ENCODE results near the gene HNRNPH2. TPM values are rescaled to one million over a fixed set of nuclear protein-coding genes. Genes with fewer than 3 reads are reported as not detected.

The HNRNPH2 gene
- total and polyA plus RNA-seq, 7 experiments from 2014 or later = 32.1 to 103 (median 43.4) TPM

- Histone ChIP-seq H3K27me3 (ENCODE audit: control insufficient read depth in 2 of 2, insufficient read depth in 2 of 2, low read length in 2 of 2) (no peaks in the 10 kb centered on the region), H3K27ac (ENCODE audit: low read depth, low read length) (peak overlapping the region; percentile 66), H3K4me3 (ENCODE audit: low read length) (no peak overlapping the region), H3K9me3 (ENCODE audit: control insufficient read depth in 2 of 3, low read length in 3 of 3) (no peaks in the 10 kb centered on the region), H3K36me3 (ENCODE audit: control insufficient read depth in 2 of 3, insufficient read depth in 3 of 3, low read length in 3 of 3) (peaks cover 0 to 15% (median 4%) of the 10 kb centered on the region in 3 experiments), H3K4me1 (ENCODE audit: control insufficient read depth in 2 of 2, insufficient read depth in 2 of 2, low read length in 2 of 2) (peaks cover 3 to 8% of the 10 kb centered on the region in 2 donors)
- H3K4me1 Mint-ChIP-seq = peaks cover 16 to 59% (median 50%) of the 10 kb centered on the region in 7 donors
- H3K9me3 Mint-ChIP-seq = no peaks in the 10 kb centered on the region
- ChIA-PET POLR2A (interaction anchor here (1.3 kb wide), 1 partner anchor 516 kb away, joined by 6 read pairs; the partner anchor contains the start of gene ZMAT1), CTCF (interaction anchor here (0.9 to 2.4 kb wide), 7 partner anchors 8 to 390 kb away, joined by 3 to 11 read pairs (median 4); partner anchors contain the start of gene GLA)
- H3K36me3 Mint-ChIP-seq = peaks cover 0 to 16% (median 6%) of the 10 kb centered on the region in 5 donors
- H3K27ac Mint-ChIP-seq = peak overlapping the region; percentile 72 to 97 (median 88)
- ATAC-seq (peak; percentile 83), DNase-seq (peak in 8 of 9 donors; percentile 23 to 70 (median 62))
- peak overlapping the region; percentile 5 to 59 (median 41) for H3K4me3 Mint-ChIP-seq
- intact Hi-C loops (cut with micrococcal nuclease) = loop anchor here (1.0 to 10.0 kb wide), 5 partner anchors 182 to 669 kb away; no protein-coding TSS in a partner anchor
- no peaks in the 10 kb centered on the region for H3K27me3 Mint-ChIP-seq
Observed at GRCh38 chrX:101415180-101416145, 7.4 kb downstream of the HNRNPH2 start.

- POLR2A ChIA-PET = interaction anchor here (1.2 kb wide), 1 partner anchor 514 kb away, joined by 4 read pairs; no protein-coding TSS in a partner anchor
- H3K36me3 ChIP-seq (ENCODE audit: control insufficient read depth in 2 of 3, insufficient read depth in 3 of 3, low read length in 3 of 3) = peaks cover 0 to 15% (median 4%) of the 10 kb centered on the region in 3 experiments
- H3K27me3 ChIP-seq (ENCODE audit: control insufficient read depth in 2 of 2, insufficient read depth in 2 of 2, low read length in 2 of 2) = no peaks in the 10 kb centered on the region
- Mint-ChIP-seq H3K27me3 (no peaks in the 10 kb centered on the region), H3K9me3 (no peaks in the 10 kb centered on the region), H3K4me1 (peaks cover 13 to 53% (median 44%) of the 10 kb centered on the region in 7 donors), H3K36me3 (peaks cover 0 to 23% (median 8%) of the 10 kb centered on the region in 5 donors), H3K4me3 (peak overlapping the region in 8 of 10 donors; percentile 27 to 95 (median 87)), H3K27ac (peak overlapping the region in 8 of 9 donors; percentile 31 to 97 (median 88))
- no peak for DNase-seq
- no peak overlapping the region for H3K4me3 ChIP-seq (ENCODE audit: low read length)
- peaks cover 0 to 4% of the 10 kb centered on the region in 2 donors for H3K4me1 ChIP-seq (ENCODE audit: control insufficient read depth in 2 of 2, insufficient read depth in 2 of 2, low read length in 2 of 2)
- CTCF ChIA-PET = interaction anchor here (0.9 to 2.4 kb wide), 5 partner anchors 9 to 389 kb away, joined by 3 to 11 read pairs (median 4); partner anchors contain the start of gene GLA
- H3K27ac ChIP-seq (ENCODE audit: low read depth, low read length) = no peak overlapping the region
- intact Hi-C loops (cut with micrococcal nuclease) = loop anchor here (5.0 to 10.0 kb wide), 2 partner anchors 181 to 668 kb away; no protein-coding TSS in a partner anchor
- no peak for ATAC-seq
- no peaks in the 10 kb centered on the region for H3K9me3 ChIP-seq (ENCODE audit: control insufficient read depth in 2 of 3, low read length in 3 of 3)
Observed at GRCh38 chrX:101416691-101417090, 8.7 kb downstream of the HNRNPH2 start.

GRCh38 chrX:101417190-101417589 lies 9.2 kb downstream of the HNRNPH2 start:
- Histone ChIP-seq H3K36me3 (ENCODE audit: control insufficient read depth in 2 of 3, insufficient read depth in 3 of 3, low read length in 3 of 3) (peaks cover 0 to 13% (median under 1%) of the 10 kb centered on the region in 3 experiments), H3K4me3 (ENCODE audit: low read length) (no peak overlapping the region), H3K4me1 (ENCODE audit: control insufficient read depth in 2 of 2, insufficient read depth in 2 of 2, low read length in 2 of 2) (peaks cover 0 to 4% of the 10 kb centered on the region in 2 donors), H3K27ac (ENCODE audit: low read depth, low read length) (peak overlapping the region; percentile 82), H3K27me3 (ENCODE audit: control insufficient read depth in 2 of 2, insufficient read depth in 2 of 2, low read length in 2 of 2) (no peaks in the 10 kb centered on the region), H3K9me3 (ENCODE audit: control insufficient read depth in 2 of 3, low read length in 3 of 3) (no peaks in the 10 kb centered on the region)
- Mint-ChIP-seq H3K9me3 (no peaks in the 10 kb centered on the region), H3K27me3 (no peaks in the 10 kb centered on the region), H3K36me3 (peaks cover 0 to 23% (median 6%) of the 10 kb centered on the region in 5 donors), H3K4me1 (peaks cover 13 to 48% (median 41%) of the 10 kb centered on the region in 7 donors), H3K27ac (peak overlapping the region; percentile 86 to 97 (median 94)), H3K4me3 (peak overlapping the region; percentile 83 to 95 (median 90))
- ATAC-seq (no peak), DNase-seq (no peak)
- POLR2A ChIA-PET = interaction anchor here (1.2 to 1.5 kb wide), 2 partner anchors 386 to 514 kb away, joined by 3 to 4 read pairs; no protein-coding TSS in a partner anchor
- intact Hi-C loops (cut with micrococcal nuclease) = loop anchor here (5.0 to 10.0 kb wide), 2 partner anchors 180 to 668 kb away; no protein-coding TSS in a partner anchor
- CTCF ChIA-PET = interaction anchor here (1.1 to 2.4 kb wide), 2 partner anchors 342 to 385 kb away, joined by 4 to 11 read pairs; no protein-coding TSS in a partner anchor

- Mint-ChIP-seq H3K9me3 (no peaks in the 10 kb centered on the region), H3K36me3 (peaks cover 0 to 17% (median 0%) of the 10 kb centered on the region in 5 donors), H3K4me1 (peaks cover 6 to 38% (median 32%) of the 10 kb centered on the region in 7 donors), H3K27me3 (no peaks in the 10 kb centered on the region), H3K27ac (peak overlapping the region; percentile 86 to 97 (median 94)), H3K4me3 (peak overlapping the region; percentile 83 to 95 (median 90))
- CTCF ChIA-PET = interaction anchor here (0.8 to 2.4 kb wide), 4 partner anchors 27 to 380 kb away, joined by 3 to 11 read pairs (median 3); partner anchors contain the start of gene RPL36A
- H3K27ac ChIP-seq (ENCODE audit: low read depth, low read length) = peak overlapping the region; percentile 82
- H3K9me3 ChIP-seq (ENCODE audit: control insufficient read depth in 2 of 3, low read length in 3 of 3) = no peaks in the 10 kb centered on the region
- POLR2A ChIA-PET = interaction anchor here (0.9 to 1.5 kb wide), 4 partner anchors 11 to 513 kb away, joined by 3 to 7 read pairs (median 4); partner anchors contain the start of genes GLA and ZMAT1
- H3K4me3 ChIP-seq (ENCODE audit: low read length) = peak overlapping the region; percentile 58
- peaks cover 0 to 4% of the 10 kb centered on the region in 2 donors for H3K4me1 ChIP-seq (ENCODE audit: control insufficient read depth in 2 of 2, insufficient read depth in 2 of 2, low read length in 2 of 2)
- H3K27me3 ChIP-seq (ENCODE audit: control insufficient read depth in 2 of 2, insufficient read depth in 2 of 2, low read length in 2 of 2) = no peaks in the 10 kb centered on the region
- peaks cover 0 to 3% (median 0%) of the 10 kb centered on the region in 3 experiments for H3K36me3 ChIP-seq (ENCODE audit: control insufficient read depth in 2 of 3, insufficient read depth in 3 of 3, low read length in 3 of 3)
- peak; percentile 66 for ATAC-seq
- peak in 6 of 9 donors; percentile 10 to 46 (median 18) for DNase-seq
- intact Hi-C loops (cut with micrococcal nuclease) = loop anchor here (1.0 to 10.0 kb wide), 3 partner anchors 10 to 667 kb away; partner anchors contain the start of gene HNRNPH2 (in 2 of the 2)
Observed at GRCh38 chrX:101417981-101418841, 10.2 kb downstream of the HNRNPH2 start.

GRCh38 chrX:101419489-101419888 lies 11.5 kb downstream of the HNRNPH2 start:
- no peak for ATAC-seq
- Mint-ChIP-seq H3K4me1 (peaks cover 6 to 38% (median 31%) of the 10 kb centered on the region in 7 donors), H3K36me3 (peaks cover 0 to 17% (median under 1%) of the 10 kb centered on the region in 5 donors), H3K27me3 (no peaks in the 10 kb centered on the region), H3K9me3 (no peaks in the 10 kb centered on the region), H3K27ac (peak overlapping the region; percentile 19 to 97 (median 89)), H3K4me3 (peak overlapping the region; percentile 7 to 95 (median 87))
- DNase-seq = no peak
- no peaks in the 10 kb centered on the region for H3K36me3 ChIP-seq (ENCODE audit: control insufficient read depth in 2 of 3, insufficient read depth in 3 of 3, low read length in 3 of 3)
- H3K4me1 ChIP-seq (ENCODE audit: control insufficient read depth in 2 of 2, insufficient read depth in 2 of 2, low read length in 2 of 2) = peaks cover 0 to 4% of the 10 kb centered on the region in 2 donors
- POLR2A ChIA-PET = interaction anchor here (0.8 to 0.9 kb wide), 2 partner anchors 512 to 599 kb away, joined by 3 read pairs; partner anchors contain the start of genes CSTF2 and ZMAT1
- H3K9me3 ChIP-seq (ENCODE audit: control insufficient read depth in 2 of 3, low read length in 3 of 3) = no peaks in the 10 kb centered on the region
- CTCF ChIA-PET = interaction anchor here (1.3 kb wide), 1 partner anchor 384 kb away, joined by 3 read pairs; no protein-coding TSS in a partner anchor
- H3K4me3 ChIP-seq (ENCODE audit: low read length) = no peak overlapping the region
- H3K27me3 ChIP-seq (ENCODE audit: control insufficient read depth in 2 of 2, insufficient read depth in 2 of 2, low read length in 2 of 2) = no peaks in the 10 kb centered on the region
- H3K27ac ChIP-seq (ENCODE audit: low read depth, low read length) = no peak overlapping the region
- intact Hi-C loops (cut with micrococcal nuclease) = loop anchor here (1.0 to 10.0 kb wide), 3 partner anchors 178 to 737 kb away; no protein-coding TSS in a partner anchor
